ENCODE data around the gene MTCH1.

GRCh38 chr6:36986704-36987047, 680 bp upstream of the MTCH1 start:
- TF ChIP-seq POLR2A (IDR thresholded peaks at IDR 0.05; ENCODE audit: low read depth, low read length) (no peak), POLR2AphosphoS5 (IDR thresholded peaks at IDR 0.05; ENCODE audit: low read depth, low read length) (no peak)

Data from GM12891 (cell line).